Stomach smooth muscle (tissue), 2 donors: Measurements from ENCODE around the gene DHX57.

Source experiments
- H3K27ac ChIP-seq: one replicate; pipeline ENCODE4 v1.7.0; 2013; ENCODE audit warnings: mild to moderate bottlenecking, low read length, inconsistent platforms
- H3K27me3 ChIP-seq, 2 donors: one replicate each; pipeline ENCODE4 v1.7.0; 2013; ENCODE audit warnings: low read length in 2 of 2; ENCODE audit not compliant: insufficient read depth in 2 of 2, control insufficient read depth in 1 of 2
- H3K36me3 ChIP-seq, 2 donors: one replicate each; pipeline ENCODE4 v1.7.0; 2013; ENCODE audit warnings: low read length in 2 of 2; ENCODE audit not compliant: control insufficient read depth in 2 of 2, insufficient read depth in 2 of 2
- H3K4me1 ChIP-seq: one replicate; pipeline ENCODE4 v1.7.0; 2013; ENCODE audit warnings: low read length; ENCODE audit not compliant: control insufficient read depth, insufficient read depth
- H3K4me3 ChIP-seq, 2 donors: one replicate each; pipeline ENCODE4 v1.7.0; 2013; ENCODE audit warnings: low read length in 2 of 2
- H3K9ac ChIP-seq, 2 donors: one replicate each; pipeline ENCODE4 v1.7.0; 2013; ENCODE audit warnings: low read length in 2 of 2, mild to moderate bottlenecking in 1 of 2
- H3K9me3 ChIP-seq, 2 donors: one replicate each; pipeline ENCODE4 v1.7.0; 2013; ENCODE audit warnings: low read length in 2 of 2; ENCODE audit not compliant: control insufficient read depth in 2 of 2
- donor health status: healthy.
- donor health status: Pancreatic carcinoma.

DHX57 gene

GRCh38 chr2:38754506-38754905 lies 121.2 kb downstream of the DHX57 start:
- Histone ChIP-seq H3K9me3 (no peaks in the 10 kb centered on the region), H3K27me3 (no peaks in the 10 kb centered on the region), H3K27ac (no peak overlapping the region), H3K9ac (no peak overlapping the region), H3K36me3 (peaks cover 0 to under 1% of the 10 kb centered on the region in 2 donors), H3K4me1 (peaks cover 8% of the 10 kb centered on the region), H3K4me3 (no peak overlapping the region)

GRCh38 chr2:38754049-38754448 lies 121.7 kb downstream of the DHX57 start:
- H3K4me1 ChIP-seq = peaks cover 9% of the 10 kb centered on the region
- H3K4me3 ChIP-seq = no peak overlapping the region
- no peak overlapping the region for H3K27ac ChIP-seq
- peaks cover under 1 to 3% of the 10 kb centered on the region in 2 donors for H3K36me3 ChIP-seq
- H3K9ac ChIP-seq = no peak overlapping the region
- no peaks in the 10 kb centered on the region for H3K9me3 ChIP-seq
- H3K27me3 ChIP-seq = no peaks in the 10 kb centered on the region

- Histone ChIP-seq H3K4me3 (peak overlapping the region; percentile 96 to 99), H3K4me1 (peaks cover 16% of the 10 kb centered on the region), H3K27ac (peak overlapping the region; percentile 96), H3K9me3 (no peaks in the 10 kb centered on the region), H3K27me3 (no peaks in the 10 kb centered on the region), H3K36me3 (peaks cover 15 to 23% of the 10 kb centered on the region in 2 donors), H3K9ac (peak overlapping the region; percentile 87 to 99)
These were observed 123.9 kb downstream of the DHX57 start for GRCh38 chr2:38751596-38752410.

- Histone ChIP-seq H3K27me3 (no peaks in the 10 kb centered on the region), H3K9ac (peak within 1 kb of the TSS; percentile 99), H3K4me1 (peaks cover 17% of the 10 kb centered on the region), H3K36me3 (peaks cover 19 to 30% of the 10 kb centered on the region in 2 donors), H3K4me3 (peak within 1 kb of the TSS; percentile 96 to 99), H3K9me3 (no peaks in the 10 kb centered on the region), H3K27ac (peak within 1 kb of the TSS; percentile 96)
These were observed 124.7 kb downstream of the DHX57 start, which contains the start of gene SRSF7 for GRCh38 chr2:38750891-38751595. Gene SRSF7 (minus strand): TSS chr2:38751361. CDS start chr2:38751256, 105 bp downstream.

- H3K9ac ChIP-seq = peak overlapping the region; percentile 99
- peak overlapping the region; percentile 96 to 99 for H3K4me3 ChIP-seq
- no peaks in the 10 kb centered on the region for H3K27me3 ChIP-seq
- peak overlapping the region; percentile 96 for H3K27ac ChIP-seq
- peaks cover 17% of the 10 kb centered on the region for H3K4me1 ChIP-seq
- peaks cover 26 to 38% of the 10 kb centered on the region in 2 donors for H3K36me3 ChIP-seq
- H3K9me3 ChIP-seq = no peaks in the 10 kb centered on the region
These were observed 125.5 kb downstream of the DHX57 start for GRCh38 chr2:38750011-38750890.

GRCh38 chr2:38748943-38749804 lies 126.6 kb downstream of the DHX57 start:
- Histone ChIP-seq H3K9ac (peak overlapping the region; percentile 73 to 99), H3K4me3 (peak overlapping the region; percentile 96 to 99), H3K27me3 (no peaks in the 10 kb centered on the region), H3K27ac (no peak overlapping the region), H3K36me3 (peaks cover 35 to 48% of the 10 kb centered on the region in 2 donors), H3K4me1 (peaks cover 17% of the 10 kb centered on the region), H3K9me3 (no peaks in the 10 kb centered on the region)

GRCh38 chr2:38748391-38748790 lies 127.3 kb downstream of the DHX57 start:
- Histone ChIP-seq H3K4me3 (no peak overlapping the region), H3K9me3 (no peaks in the 10 kb centered on the region), H3K27me3 (no peaks in the 10 kb centered on the region), H3K9ac (no peak overlapping the region), H3K27ac (no peak overlapping the region), H3K36me3 (peaks cover 36 to 52% of the 10 kb centered on the region in 2 donors), H3K4me1 (peaks cover 17% of the 10 kb centered on the region)

- H3K36me3 ChIP-seq = peaks cover 39 to 52% of the 10 kb centered on the region in 2 donors
- H3K4me3 ChIP-seq = no peak overlapping the region
- no peak overlapping the region for H3K9ac ChIP-seq
These were observed 127.9 kb downstream of the DHX57 start for GRCh38 chr2:38747819-38748218.

More at GRCh38 chr2:38747819-38748218, 127.9 kb downstream of the DHX57 start:
- H3K27ac ChIP-seq = no peak overlapping the region
- H3K27me3 ChIP-seq = no peaks in the 10 kb centered on the region
- H3K4me1 ChIP-seq = peaks cover 17% of the 10 kb centered on the region
- H3K9me3 ChIP-seq = no peaks in the 10 kb centered on the region
